Measurements from ENCODE around the gene STARD13. TPM values are rescaled to one million over a fixed set of nuclear protein-coding genes. Genes with fewer than 3 reads are reported as not detected.

The STARD13 gene
- total and polyA plus RNA-seq, 2 donors (not counting 1 experiment from before 2014, with no cell fraction given) = 0.06 to 0.22 TPM

DNA sequence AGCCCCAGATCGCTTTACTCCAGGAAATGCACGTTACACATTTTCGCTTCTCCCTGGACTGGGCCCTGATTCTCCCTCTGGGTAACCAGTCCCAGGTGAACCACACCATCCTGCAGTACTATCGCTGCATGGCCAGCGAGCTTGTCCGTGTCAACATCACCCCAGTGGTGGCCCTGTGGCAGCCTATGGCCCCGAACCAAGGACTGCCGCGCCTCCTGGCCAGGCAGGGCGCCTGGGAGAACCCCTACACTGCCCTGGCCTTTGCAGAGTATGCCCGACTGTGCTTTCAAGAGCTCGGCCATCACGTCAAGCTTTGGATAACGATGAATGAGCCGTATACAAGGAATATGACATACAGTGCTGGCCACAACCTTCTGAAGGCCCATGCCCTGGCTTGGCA is 224.7 kb downstream of the STARD13 start:
- H3K27ac Mint-ChIP-seq = no peak overlapping the region
- TF ChIP-seq EZH2 (IDR thresholded peaks at IDR 0.05; ENCODE audit: borderline replicate concordance, insufficient read depth, low read depth, low read length, poor library complexity, severe bottlenecking) = no peak
- TF ChIP-seq, protein P1, sequence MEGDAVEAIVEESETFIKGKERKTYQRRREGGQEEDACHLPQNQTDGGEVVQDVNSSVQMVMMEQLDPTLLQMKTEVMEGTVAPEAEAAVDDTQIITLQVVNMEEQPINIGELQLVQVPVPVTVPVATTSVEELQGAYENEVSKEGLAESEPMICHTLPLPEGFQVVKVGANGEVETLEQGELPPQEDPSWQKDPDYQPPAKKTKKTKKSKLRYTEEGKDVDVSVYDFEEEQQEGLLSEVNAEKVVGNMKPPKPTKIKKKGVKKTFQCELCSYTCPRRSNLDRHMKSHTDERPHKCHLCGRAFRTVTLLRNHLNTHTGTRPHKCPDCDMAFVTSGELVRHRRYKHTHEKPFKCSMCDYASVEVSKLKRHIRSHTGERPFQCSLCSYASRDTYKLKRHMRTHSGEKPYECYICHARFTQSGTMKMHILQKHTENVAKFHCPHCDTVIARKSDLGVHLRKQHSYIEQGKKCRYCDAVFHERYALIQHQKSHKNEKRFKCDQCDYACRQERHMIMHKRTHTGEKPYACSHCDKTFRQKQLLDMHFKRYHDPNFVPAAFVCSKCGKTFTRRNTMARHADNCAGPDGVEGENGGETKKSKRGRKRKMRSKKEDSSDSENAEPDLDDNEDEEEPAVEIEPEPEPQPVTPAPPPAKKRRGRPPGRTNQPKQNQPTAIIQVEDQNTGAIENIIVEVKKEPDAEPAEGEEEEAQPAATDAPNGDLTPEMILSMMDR (IDR thresholded peaks at IDR 0.05) = no peak
- H3K9me3 Mint-ChIP-seq (ENCODE audit: insufficient read depth) = no peaks in the 10 kb centered on the region
- ChIA-PET POLR2A (no interaction called here), CTCF (no interaction called here)
- H3K4me2 ChIP-seq (replicated peaks; ENCODE audit: low read depth, low read length, poor library complexity, severe bottlenecking) = no peak overlapping the region
- no peak for ATAC-seq (ENCODE audit: low read depth)
- H3K27me3 ChIP-seq (replicated peaks in 1 of 4; ENCODE audit: control extremely low read depth in 1 of 4, control insufficient read depth in 3 of 4, insufficient read depth in 4 of 4, low read length in 3 of 4) = no peaks in the 10 kb centered on the region
- no peaks in the 10 kb centered on the region for H3K4me1 Mint-ChIP-seq
- H3K4me3 ChIP-seq (ENCODE audit: control extremely low read depth in 1 of 5, extremely low read depth in 1 of 5, insufficient read depth in 1 of 5, low read depth in 2 of 5, low read length in 4 of 5) = no peak overlapping the region
- no peaks in the 10 kb centered on the region for H3K4me1 ChIP-seq (ENCODE audit: control insufficient read depth in 2 of 2, insufficient read depth in 2 of 2, low read length in 2 of 2)
- WGBS (ENCODE audit: insufficient coverage) = 92% methylated on average over 15 of the region's 15 CpGs
- H3K27me3 Mint-ChIP-seq = peaks cover 4% of the 10 kb centered on the region
- DNase-seq = no peak
- no peak overlapping the region for H3K4me3 Mint-ChIP-seq
- no peak overlapping the region for H3K9ac ChIP-seq (ENCODE audit: low read length)
- no peaks in the 10 kb centered on the region for H3K36me3 ChIP-seq (replicated peaks in 1 of 2; ENCODE audit: control extremely low read depth in 1 of 2, control insufficient read depth in 1 of 2, extremely low read depth in 1 of 2, insufficient read depth in 2 of 2, low read length in 1 of 2)
- no peaks in the 10 kb centered on the region for H3K79me2 ChIP-seq (ENCODE audit: control insufficient read depth, insufficient read depth, low read length)
- no peak overlapping the region for H3K27ac ChIP-seq (ENCODE audit: low read length in 2 of 2)
- H3K9me3 ChIP-seq (ENCODE audit: control extremely low read depth in 1 of 3, control insufficient read depth in 2 of 3, insufficient read depth in 1 of 3, low read length in 2 of 3) = no peaks in the 10 kb centered on the region
- H2AFZ ChIP-seq (ENCODE audit: insufficient read depth, low read depth, low read length, poor library complexity, severe bottlenecking) = no peak overlapping the region
- intact Hi-C loops (cut with micrococcal nuclease) = no loop called here
- H4K20me1 ChIP-seq (ENCODE audit: control insufficient read depth, insufficient read depth, low read length, poor library complexity, severe bottlenecking) = no peaks in the 10 kb centered on the region

DNA sequence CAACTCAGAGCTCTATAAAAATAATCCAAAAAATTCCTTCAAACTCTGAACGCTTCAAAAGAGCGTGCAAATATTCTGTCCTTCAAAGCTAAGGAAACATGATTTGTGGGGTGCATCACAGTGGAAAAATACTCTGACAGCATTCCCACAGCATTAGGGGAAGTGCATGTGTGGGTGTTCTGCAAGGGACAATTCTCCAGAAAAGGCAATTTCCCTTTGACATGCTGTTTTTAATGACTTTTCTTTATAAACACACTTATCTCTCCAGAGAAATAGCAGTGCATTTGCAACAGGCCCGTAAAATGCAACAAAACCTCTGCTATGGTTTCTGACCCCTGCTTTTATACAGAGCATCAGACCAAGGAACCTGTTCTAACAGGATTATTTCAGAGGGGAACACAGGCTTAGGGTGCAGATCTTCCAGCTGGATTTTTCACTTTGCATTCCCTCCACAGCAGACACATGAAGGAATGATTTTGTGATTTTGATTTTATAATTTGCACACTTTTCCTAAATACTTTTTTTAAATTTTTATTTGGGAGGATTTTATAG is 226.7 kb downstream of the STARD13 start:
- H3K9me3 ChIP-seq (ENCODE audit: control extremely low read depth in 1 of 3, control insufficient read depth in 2 of 3, insufficient read depth in 1 of 3, low read length in 2 of 3) = no peaks in the 10 kb centered on the region
- no peaks in the 10 kb centered on the region for H3K9me3 Mint-ChIP-seq (ENCODE audit: insufficient read depth)
- no peak for ATAC-seq (ENCODE audit: low read depth)
- no peaks in the 10 kb centered on the region for H3K4me1 ChIP-seq (ENCODE audit: control insufficient read depth in 2 of 2, insufficient read depth in 2 of 2, low read length in 2 of 2)
- POLR2A ChIA-PET = no interaction called here
- no peaks in the 10 kb centered on the region for H3K79me2 ChIP-seq (ENCODE audit: control insufficient read depth, insufficient read depth, low read length)
- H3K4me2 ChIP-seq (replicated peaks; ENCODE audit: low read depth, low read length, poor library complexity, severe bottlenecking) = no peak overlapping the region
- TF ChIP-seq, protein P1 (IDR thresholded peaks at IDR 0.05) = no peak
- no peak for TF ChIP-seq EZH2 (IDR thresholded peaks at IDR 0.05; ENCODE audit: borderline replicate concordance, insufficient read depth, low read depth, low read length, poor library complexity, severe bottlenecking)
- intact Hi-C loops (cut with micrococcal nuclease) = no loop called here
- no peaks in the 10 kb centered on the region for H3K27me3 ChIP-seq (replicated peaks in 1 of 4; ENCODE audit: control extremely low read depth in 1 of 4, control insufficient read depth in 3 of 4, insufficient read depth in 4 of 4, low read length in 3 of 4)
- H3K27me3 Mint-ChIP-seq = peaks cover 6% of the 10 kb centered on the region
- no peaks in the 10 kb centered on the region for H3K4me1 Mint-ChIP-seq
- H3K36me3 ChIP-seq (replicated peaks in 1 of 2; ENCODE audit: control extremely low read depth in 1 of 2, control insufficient read depth in 1 of 2, extremely low read depth in 1 of 2, insufficient read depth in 2 of 2, low read length in 1 of 2) = no peaks in the 10 kb centered on the region
- H3K27ac ChIP-seq (ENCODE audit: low read length in 2 of 2) = no peak overlapping the region
- H4K20me1 ChIP-seq (ENCODE audit: control insufficient read depth, insufficient read depth, low read length, poor library complexity, severe bottlenecking) = no peaks in the 10 kb centered on the region
- no peak overlapping the region for H3K4me3 Mint-ChIP-seq
- H2AFZ ChIP-seq (ENCODE audit: insufficient read depth, low read depth, low read length, poor library complexity, severe bottlenecking) = no peak overlapping the region
- H3K4me3 ChIP-seq (ENCODE audit: control extremely low read depth in 1 of 5, extremely low read depth in 1 of 5, insufficient read depth in 1 of 5, low read depth in 2 of 5, low read length in 4 of 5) = no peak overlapping the region
- no peak for DNase-seq
- CTCF ChIA-PET = no interaction called here
- no peak overlapping the region for H3K9ac ChIP-seq (ENCODE audit: low read length)
- H3K27ac Mint-ChIP-seq = no peak overlapping the region
- no CpG with 5 or more reads among the region's 3 CpGs for WGBS (ENCODE audit: insufficient coverage)

Measured in B cell (primary cell).